IPS-18c (cell line): Measurements from ENCODE around the gene ATP9B.

Experiments used
- H3K4me3 ChIP-seq: 2 replicates; pipeline ENCODE4 v1.7.0; 2013; ENCODE audit warnings: low read depth, mild to moderate bottlenecking, low read length, moderate library complexity; ENCODE audit not compliant: insufficient read depth
- H3K9me3 ChIP-seq: one replicate; pipeline ENCODE4 v1.6.1; 2013; ENCODE audit warnings: mild to moderate bottlenecking, low read length, moderate library complexity; ENCODE audit not compliant: control insufficient read depth, insufficient read depth

Gene ATP9B

GRCh38 chr18:79111483-79111882 is 42.3 kb downstream of the ATP9B start:
- Histone ChIP-seq H3K4me3 (no peak overlapping the region), H3K9me3 (no peaks in the 10 kb centered on the region)

- H3K9me3 ChIP-seq: no peaks in the 10 kb centered on the region
- no peak overlapping the region for H3K4me3 ChIP-seq
Observed at GRCh38 chr18:79117385-79117784, 48.2 kb downstream of the ATP9B start.

- Histone ChIP-seq H3K9me3 (no peaks in the 10 kb centered on the region), H3K4me3 (no peak overlapping the region)
Observed at GRCh38 chr18:79117788-79118187, 48.6 kb downstream of the ATP9B start.

- Histone ChIP-seq H3K4me3 (no peak overlapping the region), H3K9me3 (no peaks in the 10 kb centered on the region)
Observed at GRCh38 chr18:79118797-79119196, 49.6 kb downstream of the ATP9B start.

- Histone ChIP-seq H3K4me3 (no peak overlapping the region), H3K9me3 (no peaks in the 10 kb centered on the region)
Observed at GRCh38 chr18:79121746-79122474, 52.7 kb downstream of the ATP9B start.

- Histone ChIP-seq H3K4me3 (no peak overlapping the region), H3K9me3 (no peaks in the 10 kb centered on the region)
Observed at GRCh38 chr18:79123948-79124347, 54.8 kb downstream of the ATP9B start.

GRCh38 chr18:79129120-79129519 is 59.9 kb downstream of the ATP9B start:
- no peaks in the 10 kb centered on the region for H3K9me3 ChIP-seq
- no peak overlapping the region for H3K4me3 ChIP-seq

GRCh38 chr18:79133724-79134123 is 64.5 kb downstream of the ATP9B start:
- Histone ChIP-seq H3K9me3 (no peaks in the 10 kb centered on the region), H3K4me3 (no peak overlapping the region)

- Histone ChIP-seq H3K4me3 (no peak overlapping the region), H3K9me3 (no peaks in the 10 kb centered on the region)
Observed at GRCh38 chr18:79135924-79136323, 66.7 kb downstream of the ATP9B start.

- H3K9me3 ChIP-seq: no peaks in the 10 kb centered on the region
Observed at GRCh38 chr18:79136742-79137141, 67.5 kb downstream of the ATP9B start.

GRCh38 chr18:79139206-79139605 is 70.0 kb downstream of the ATP9B start:
- H3K4me3 ChIP-seq: no peak overlapping the region
- no peaks in the 10 kb centered on the region for H3K9me3 ChIP-seq

More at GRCh38 chr18:79136742-79137141, 67.5 kb downstream of the ATP9B start:
- H3K4me3 ChIP-seq: no peak overlapping the region

- H3K9me3 ChIP-seq: no peaks in the 10 kb centered on the region
Observed at GRCh38 chr18:79147014-79147413, 77.8 kb downstream of the ATP9B start.

GRCh38 chr18:79151191-79151590 is 82.0 kb downstream of the ATP9B start:
- H3K4me3 ChIP-seq: no peak overlapping the region

More at GRCh38 chr18:79147014-79147413, 77.8 kb downstream of the ATP9B start:
- no peak overlapping the region for H3K4me3 ChIP-seq

GRCh38 chr18:79156327-79156726 is 87.1 kb downstream of the ATP9B start:
- H3K4me3 ChIP-seq: no peak overlapping the region
- H3K9me3 ChIP-seq: no peaks in the 10 kb centered on the region

More at GRCh38 chr18:79151191-79151590, 82.0 kb downstream of the ATP9B start:
- no peaks in the 10 kb centered on the region for H3K9me3 ChIP-seq

GRCh38 chr18:79164706-79165105 is 95.5 kb downstream of the ATP9B start:
- Histone ChIP-seq H3K4me3 (no peak overlapping the region), H3K9me3 (no peaks in the 10 kb centered on the region)

GRCh38 chr18:79166702-79167101 is 97.5 kb downstream of the ATP9B start:
- Histone ChIP-seq H3K4me3 (no peak overlapping the region), H3K9me3 (no peaks in the 10 kb centered on the region)

- Histone ChIP-seq H3K4me3 (no peak overlapping the region), H3K9me3 (no peaks in the 10 kb centered on the region)
Observed at GRCh38 chr18:79167526-79168190, 98.5 kb downstream of the ATP9B start.

- H3K9me3 ChIP-seq: no peaks in the 10 kb centered on the region
- H3K4me3 ChIP-seq: no peak overlapping the region
Observed at GRCh38 chr18:79169958-79170555, 100.9 kb downstream of the ATP9B start.
